Loucy (cell line): ENCODE data around the gene SLC16A7.
"Not testable (repeated sequence)": the region's sequence is repeated elsewhere in the genome, so short reads cannot be mapped to it uniquely, and the experiment has no call there.

Experiments
- H2AFZ ChIP-seq: fragments of 200-600 bp; sonication (generic); 2 replicates; pipeline ENCODE4 v1.6.0; 2016; ENCODE audit warnings: antibody characterized with exemption, mild to moderate bottlenecking, low read length, moderate library complexity
- H3F3A ChIP-seq: fragments of 200-600 bp; 2 replicates; pipeline ENCODE4 v1.6.0; 2016; ENCODE audit warnings: antibody characterized with exemption, low read depth, mild to moderate bottlenecking
- H3K27me3 ChIP-seq: fragments of 200-600 bp; sonication (generic); 2 replicates; pipeline ENCODE4 v1.6.1; 2014; ENCODE audit warnings: low read length, mild to moderate bottlenecking; ENCODE audit not compliant: insufficient read depth, poor library complexity, severe bottlenecking
- H3K36me3 ChIP-seq: fragments of 200-600 bp; sonication (generic); 2 replicates; pipeline ENCODE4 v1.6.1; 2016; ENCODE audit warnings: low read length; ENCODE audit not compliant: insufficient read depth
- H3K4me1 ChIP-seq: fragments of 200-600 bp; sonication (generic); 2 replicates; pipeline ENCODE4 v1.5.1; 2014; ENCODE audit warnings: low read length, mild to moderate bottlenecking; ENCODE audit not compliant: insufficient read depth, poor library complexity, severe bottlenecking
- H3K4me2 ChIP-seq: fragments of 200-600 bp; sonication (generic); 2 replicates; pipeline ENCODE4 v1.6.0; 2014; ENCODE audit warnings: antibody characterized with exemption, low read length, low read depth, mild to moderate bottlenecking; ENCODE audit not compliant: poor library complexity, severe bottlenecking
- H3K4me3 ChIP-seq: fragments of 200-600 bp; sonication (generic); 2 replicates; pipeline ENCODE4 v1.5.1; 2014; ENCODE audit warnings: low read length, mild to moderate bottlenecking, mixed read lengths; ENCODE audit not compliant: poor library complexity, severe bottlenecking
- H3K79me2 ChIP-seq: fragments of 200-600 bp; sonication (generic); 2 replicates; pipeline ENCODE4 v1.6.1; 2014; ENCODE audit warnings: low read length; ENCODE audit not compliant: insufficient read depth
- H3K9ac ChIP-seq: fragments of 200-600 bp; sonication (generic); 2 replicates; pipeline ENCODE4 v1.6.0; 2014; ENCODE audit warnings: mild to moderate bottlenecking, low read depth, low read length, moderate library complexity; ENCODE audit not compliant: poor library complexity, severe bottlenecking
- H3K9me2 ChIP-seq: fragments of 200-600 bp; sonication (generic); replicated peaks from 2 replicates; pipeline ENCODE4 v1.6.1; 2016; ENCODE audit warnings: low read depth, low read length, mixed read lengths
- H3K9me3 ChIP-seq: fragments of 200-600 bp; sonication (generic); 2 replicates; pipeline ENCODE4 v1.6.1; 2014; ENCODE audit warnings: mild to moderate bottlenecking, antibody characterized with exemption, low read length, low read depth; ENCODE audit not compliant: insufficient read depth
- H4K20me1 ChIP-seq: fragments of 200-600 bp; sonication (generic); 2 replicates; pipeline ENCODE4 v1.6.0; 2014; ENCODE audit warnings: antibody characterized with exemption, low read length, mild to moderate bottlenecking; ENCODE audit not compliant: insufficient read depth, poor library complexity, severe bottlenecking
- CTCF ChIP-seq: fragments of 200-600 bp; sonication (generic); conservative IDR thresholded peaks from 2 replicates; pipeline ENCODE4 v1.5.1; 2014; ENCODE audit warnings: mild to moderate bottlenecking, antibody characterized with exemption, low read length
- EZH2phosphoT487 ChIP-seq: fragments of 200-600 bp; IDR thresholded peaks from 2 replicates; pipeline ENCODE4 v1.6.1; 2018; ENCODE audit warnings: antibody characterized with exemption, mild to moderate bottlenecking, moderate library complexity, borderline replicate concordance

The SLC16A7 gene

GRCh38 chr12:59603754-59604153 lies 7.9 kb downstream of the SLC16A7 start:
- H3K9me3 ChIP-seq: no peaks in the 10 kb centered on the region
- H3K4me3 ChIP-seq: no peak overlapping the region
- TF ChIP-seq EZH2phosphoT487: no peak
- no peak for TF ChIP-seq CTCF
- H3K9ac ChIP-seq: no peak overlapping the region
- no peak overlapping the region for H3K4me2 ChIP-seq
- peaks cover 37% of the 10 kb centered on the region for H3K79me2 ChIP-seq
- H3K27me3 ChIP-seq: no peaks in the 10 kb centered on the region
- no peaks in the 10 kb centered on the region for H4K20me1 ChIP-seq
- no peaks in the 10 kb centered on the region for H3K36me3 ChIP-seq
- H3F3A ChIP-seq: no peaks in the 10 kb centered on the region
- no peak overlapping the region for H2AFZ ChIP-seq
- peaks cover 21% of the 10 kb centered on the region for H3K4me1 ChIP-seq
- no peaks in the 10 kb centered on the region for H3K9me2 ChIP-seq

GRCh38 chr12:59612823-59613434 lies 17.1 kb downstream of the SLC16A7 start:
- H3K9me2 ChIP-seq, H4K20me1 ChIP-seq, H3K27me3 ChIP-seq, H3K9ac ChIP-seq, H3K4me3 ChIP-seq, H3K79me2 ChIP-seq, H2AFZ ChIP-seq, H3K4me1 ChIP-seq, H3K4me2 ChIP-seq, H3F3A ChIP-seq: not testable (repeated sequence)
- H3K36me3 ChIP-seq: peaks cover 15% of the 10 kb centered on the region; the same call in 1 of the 2 replicates
- H3K9me3 ChIP-seq: peaks cover 26% of the 10 kb centered on the region; the same call in 1 of the 2 replicates

- H3K79me2 ChIP-seq: no peaks in the 10 kb centered on the region
- H3K4me1 ChIP-seq: peaks cover 13% of the 10 kb centered on the region
- no peak overlapping the region for H3K4me2 ChIP-seq
- H3K9ac ChIP-seq: no peak overlapping the region
- H3K9me3 ChIP-seq: peaks cover 26% of the 10 kb centered on the region; the same call in 1 of the 2 replicates
- H4K20me1 ChIP-seq: no peaks in the 10 kb centered on the region
- H3F3A ChIP-seq: no peaks in the 10 kb centered on the region; the same call in 1 of the 2 replicates
- no peak for TF ChIP-seq CTCF
- TF ChIP-seq EZH2phosphoT487: no peak
- no peaks in the 10 kb centered on the region for H3K9me2 ChIP-seq
- H2AFZ ChIP-seq: no peak overlapping the region
- no peaks in the 10 kb centered on the region for H3K27me3 ChIP-seq
- no peak overlapping the region for H3K4me3 ChIP-seq
- peaks cover 15% of the 10 kb centered on the region; the same call in 1 of the 2 replicates for H3K36me3 ChIP-seq
Observed at GRCh38 chr12:59615392-59616165, 19.8 kb downstream of the SLC16A7 start.
